Stimulated activated CD4-positive, alpha-beta T cell treated with anti-CD3 and anti-CD28 coated beads, TNF-alpha, amount 100 ng/mL, for 1 hour (primary cell): ENCODE results near the gene TMEM179.
"Not testable (repeated sequence)": the region's sequence is repeated elsewhere in the genome, so short reads cannot be mapped to it uniquely, and the experiment has no call there.

Source experiments
- DNase-seq, 3 donors: peaks; one replicate each; pipeline ENCODE4 v3.0.0-alpha.2; 2020; ENCODE audit warnings: low read depth in 3 of 3, low spot score in 1 of 3

TMEM179 gene

GRCh38 chr14:104604458-104605449 is at the start of gene TMEM179:
Gene TMEM179, minus strand, starts transcription at chr14:104604772. Its CDS starts 31 bp downstream, at chr14:104604741.
- DNase-seq = no peak

- no peak for DNase-seq
These were observed 49.5 kb upstream of the TMEM179 start for GRCh38 chr14:104654119-104654518.

GRCh38 chr14:104653130-104653920 is 48.8 kb upstream of the TMEM179 start:
- DNase-seq = not testable (repeated sequence)

GRCh38 chr14:104652386-104652785 is 47.8 kb upstream of the TMEM179 start:
- DNase-seq = no peak

GRCh38 chr14:104651876-104652260 is 47.3 kb upstream of the TMEM179 start:
- DNase-seq = no peak

- no peak for DNase-seq
These were observed 46.7 kb upstream of the TMEM179 start for GRCh38 chr14:104650981-104651875.

GRCh38 chr14:104650057-104650980 is 45.7 kb upstream of the TMEM179 start:
- peak in 2 of 3 donors; percentile 37 to 58 for DNase-seq

GRCh38 chr14:104647467-104648043 is 43.0 kb upstream of the TMEM179 start:
- no peak for DNase-seq

- no peak for DNase-seq
These were observed 40.2 kb upstream of the TMEM179 start for GRCh38 chr14:104644656-104645378.

- no peak for DNase-seq
These were observed 39.6 kb upstream of the TMEM179 start for GRCh38 chr14:104644091-104644635.

- DNase-seq = no peak
These were observed 38.7 kb upstream of the TMEM179 start for GRCh38 chr14:104643306-104643705.

- no peak for DNase-seq
These were observed 37.9 kb upstream of the TMEM179 start for GRCh38 chr14:104642540-104642868.

- no peak for DNase-seq
These were observed 37.4 kb upstream of the TMEM179 start for GRCh38 chr14:104641753-104642539.

GRCh38 chr14:104640681-104641080 is 36.1 kb upstream of the TMEM179 start:
- DNase-seq = no peak

- DNase-seq = peak in 1 of 3 donors; percentile 15
These were observed 35.4 kb upstream of the TMEM179 start for GRCh38 chr14:104639885-104640548.

GRCh38 chr14:104639471-104639870 is 34.9 kb upstream of the TMEM179 start:
- no peak for DNase-seq

GRCh38 chr14:104638927-104639450 is 34.4 kb upstream of the TMEM179 start:
- DNase-seq = no peak
